HG03045 (cell line): Measurements from ENCODE around the gene PRPF38B.
"Not testable (repeated sequence)": the region's sequence is repeated elsewhere in the genome, so short reads cannot be mapped to it uniquely, and the experiment has no call there.

Experiments used
- ATAC-seq: cut with Tn5 transposase; IDR thresholded peaks from one replicate; pipeline ENCODE4 v1.9.1; 2021; ENCODE audit warnings: mild to moderate bottlenecking, moderate library complexity; ENCODE audit not compliant: unreplicated experiment

The PRPF38B gene, protein sequence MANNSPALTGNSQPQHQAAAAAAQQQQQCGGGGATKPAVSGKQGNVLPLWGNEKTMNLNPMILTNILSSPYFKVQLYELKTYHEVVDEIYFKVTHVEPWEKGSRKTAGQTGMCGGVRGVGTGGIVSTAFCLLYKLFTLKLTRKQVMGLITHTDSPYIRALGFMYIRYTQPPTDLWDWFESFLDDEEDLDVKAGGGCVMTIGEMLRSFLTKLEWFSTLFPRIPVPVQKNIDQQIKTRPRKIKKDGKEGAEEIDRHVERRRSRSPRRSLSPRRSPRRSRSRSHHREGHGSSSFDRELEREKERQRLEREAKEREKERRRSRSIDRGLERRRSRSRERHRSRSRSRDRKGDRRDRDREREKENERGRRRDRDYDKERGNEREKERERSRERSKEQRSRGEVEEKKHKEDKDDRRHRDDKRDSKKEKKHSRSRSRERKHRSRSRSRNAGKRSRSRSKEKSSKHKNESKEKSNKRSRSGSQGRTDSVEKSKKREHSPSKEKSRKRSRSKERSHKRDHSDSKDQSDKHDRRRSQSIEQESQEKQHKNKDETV

DNA sequence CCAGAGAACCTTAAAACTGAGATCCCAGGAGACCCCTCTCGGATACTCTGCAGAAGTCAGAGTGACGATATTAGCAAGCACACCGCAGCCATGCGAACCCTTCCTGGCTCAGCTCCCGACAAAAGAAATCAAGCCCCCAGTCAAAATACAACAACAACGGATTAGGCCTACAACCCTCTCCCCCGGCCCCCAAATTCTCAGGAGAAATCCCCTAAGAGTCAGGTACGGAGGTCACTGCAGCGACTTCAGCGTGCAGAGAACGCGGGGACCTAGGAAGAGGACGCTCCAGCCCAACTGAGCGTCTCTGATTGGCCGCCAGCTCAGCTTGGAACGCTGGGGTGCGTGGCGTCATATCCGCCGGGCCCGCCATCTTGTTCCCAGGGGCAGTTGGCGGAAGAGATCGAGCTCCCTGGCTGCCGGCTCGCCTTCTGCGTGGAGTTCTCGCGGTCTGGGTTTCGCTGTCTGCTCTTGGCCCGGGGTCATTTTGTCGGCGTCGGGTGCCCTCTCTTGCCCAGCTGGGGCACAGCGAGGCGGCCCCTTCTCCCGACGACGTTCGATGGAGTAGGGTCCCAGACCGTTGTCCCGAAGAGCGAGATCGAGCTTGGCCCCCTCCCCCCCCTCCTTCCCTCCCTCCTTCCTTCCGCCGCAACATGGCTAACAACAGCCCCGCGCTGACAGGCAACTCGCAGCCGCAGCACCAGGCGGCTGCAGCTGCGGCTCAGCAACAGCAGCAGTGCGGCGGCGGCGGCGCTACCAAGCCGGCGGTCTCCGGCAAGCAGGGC is at the start of gene PRPF38B:
Gene PRPF38B (plus strand): TSS at position 369 of the 782 bp plus-strand sequence. CDS start 282 bp downstream, at position 651.
- ATAC-seq, result peak; percentile 93

DNA sequence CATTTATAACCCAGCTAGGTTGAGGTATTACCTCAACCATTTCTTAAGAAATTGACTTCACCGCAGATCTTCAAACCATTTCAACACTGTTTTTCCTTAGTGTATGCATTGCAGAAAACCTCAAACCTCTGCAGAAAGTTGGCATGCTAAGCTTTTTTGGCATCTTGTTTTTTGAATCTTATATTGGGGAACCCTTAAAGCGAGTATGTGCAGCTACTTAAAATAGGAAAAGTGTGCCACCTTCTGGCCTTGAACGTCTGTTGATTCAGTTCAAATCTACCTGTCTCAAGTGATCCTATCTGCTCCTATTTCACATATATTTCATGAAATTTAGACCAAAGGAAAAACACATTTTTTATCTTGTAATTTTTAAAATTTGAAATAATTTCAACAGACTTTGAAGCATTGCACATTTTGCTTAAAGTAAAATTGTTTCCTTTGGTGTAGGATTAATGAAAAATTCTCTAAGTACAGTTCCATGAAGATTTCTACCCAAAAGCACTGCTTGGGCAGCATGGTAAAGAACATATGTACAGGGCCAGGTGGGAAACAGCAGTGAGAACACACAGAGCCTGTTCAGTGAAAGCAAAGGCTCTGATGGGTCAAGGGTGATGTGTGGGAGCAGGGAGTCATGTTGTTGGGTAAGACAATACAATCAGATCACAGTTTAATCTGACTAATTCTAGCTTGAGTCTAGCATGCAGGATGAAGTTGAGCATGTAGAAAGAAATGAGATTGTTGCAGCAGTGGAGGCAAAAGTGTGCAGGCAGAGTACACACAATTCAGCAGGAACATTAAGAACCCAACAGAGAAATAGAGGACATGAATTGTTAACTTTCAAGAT is 48.4 kb upstream of the PRPF38B start:
- ATAC-seq, result no peak

DNA sequence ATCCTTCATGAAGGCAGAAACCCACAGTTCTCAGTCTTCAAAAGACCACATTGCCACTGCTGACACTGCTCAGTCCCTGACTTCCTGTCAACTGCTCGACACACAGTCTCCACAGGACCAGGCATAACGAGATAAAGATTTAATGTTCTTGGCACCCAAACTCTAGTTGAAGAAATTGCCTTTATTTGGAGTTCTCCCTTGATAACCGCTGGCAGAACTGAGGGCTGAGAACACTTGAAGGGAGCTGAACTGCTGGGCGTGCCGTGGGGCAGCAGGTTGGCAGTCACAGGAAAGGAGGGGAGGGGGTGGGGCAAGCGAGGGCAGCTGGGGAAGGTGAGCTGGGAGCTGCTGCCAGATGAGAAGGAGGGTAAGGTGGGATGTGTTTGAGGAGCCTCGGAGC is 47.1 kb upstream of the PRPF38B start:
- no peak for ATAC-seq

DNA sequence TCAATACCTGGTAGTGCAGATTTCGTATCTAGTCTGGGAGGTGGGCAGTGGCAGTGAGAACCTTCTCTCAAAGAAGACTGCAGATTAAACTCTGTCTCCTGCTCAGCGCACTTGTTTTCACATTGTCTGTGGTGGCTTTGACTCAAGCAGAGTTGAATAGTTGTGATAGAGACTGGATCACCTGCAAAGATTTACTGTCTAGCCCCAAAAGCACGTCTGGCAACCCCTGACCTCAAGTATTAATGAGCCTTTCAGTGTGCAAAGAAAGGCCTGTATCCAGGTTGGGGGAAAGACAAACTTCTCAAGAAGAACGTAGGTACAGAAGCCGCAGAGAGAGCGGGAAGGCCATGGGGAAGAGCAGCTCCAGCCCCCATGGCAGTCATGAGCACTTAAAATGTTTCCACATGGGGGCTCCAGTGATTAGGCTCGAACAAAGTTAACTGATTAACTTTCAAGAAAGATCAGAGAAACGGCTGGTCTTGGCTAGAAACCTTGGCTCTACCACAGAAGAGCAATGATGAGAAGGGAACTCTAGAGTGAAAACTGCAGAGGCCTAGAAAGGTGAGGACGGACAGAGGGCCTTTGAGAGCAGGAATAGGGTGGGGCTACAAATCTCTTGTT is 46.4 kb upstream of the PRPF38B start:
- no peak for ATAC-seq

DNA sequence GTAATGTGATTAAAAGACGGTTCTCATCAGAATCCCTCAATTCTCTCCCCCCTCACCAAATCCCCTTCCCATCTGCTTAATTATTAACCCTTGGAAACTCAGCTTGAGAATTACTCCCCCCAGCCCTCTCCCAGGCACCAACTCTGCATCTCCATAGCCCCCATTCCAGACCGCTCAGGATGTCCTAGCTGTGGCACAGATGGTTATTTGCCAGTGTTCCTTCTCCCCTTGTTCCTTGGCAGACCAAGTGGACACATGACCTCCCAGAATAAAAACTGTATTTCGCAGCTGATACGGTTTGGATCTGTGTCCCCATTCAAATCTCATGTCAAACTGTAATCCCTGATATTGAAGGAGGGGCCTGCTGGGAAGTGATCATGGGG is 45.9 kb upstream of the PRPF38B start:
- no peak for ATAC-seq

DNA sequence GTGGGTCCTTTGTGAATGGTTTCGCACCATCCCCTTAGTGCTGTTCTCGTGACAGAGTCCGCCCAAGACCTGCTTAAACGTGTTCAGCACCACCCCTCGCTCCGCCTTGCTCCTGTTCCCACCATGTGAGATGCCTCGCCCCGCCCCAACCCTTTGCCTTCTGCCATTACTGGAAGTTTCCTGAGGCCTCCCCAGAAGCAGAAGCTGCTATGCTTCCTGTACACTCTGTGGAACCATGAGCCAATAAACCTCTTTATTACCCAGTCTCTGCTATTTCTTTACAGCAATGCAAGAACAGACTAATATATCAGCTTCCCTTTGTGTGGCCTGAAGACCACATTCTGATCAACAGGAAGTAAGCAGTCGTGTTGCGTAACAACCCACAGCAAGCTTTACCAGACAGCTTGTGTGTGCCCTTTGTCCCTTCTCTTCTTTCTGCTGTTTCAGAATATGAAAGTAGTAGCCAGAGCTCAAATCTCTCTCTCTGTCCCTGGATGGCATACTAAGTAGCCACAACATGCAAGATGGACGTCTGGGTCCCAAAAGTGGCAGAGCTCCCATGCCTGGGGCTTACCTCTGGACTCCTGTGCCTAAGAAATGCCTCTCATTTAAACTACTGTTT is 45.4 kb upstream of the PRPF38B start:
- ATAC-seq, result no peak

DNA sequence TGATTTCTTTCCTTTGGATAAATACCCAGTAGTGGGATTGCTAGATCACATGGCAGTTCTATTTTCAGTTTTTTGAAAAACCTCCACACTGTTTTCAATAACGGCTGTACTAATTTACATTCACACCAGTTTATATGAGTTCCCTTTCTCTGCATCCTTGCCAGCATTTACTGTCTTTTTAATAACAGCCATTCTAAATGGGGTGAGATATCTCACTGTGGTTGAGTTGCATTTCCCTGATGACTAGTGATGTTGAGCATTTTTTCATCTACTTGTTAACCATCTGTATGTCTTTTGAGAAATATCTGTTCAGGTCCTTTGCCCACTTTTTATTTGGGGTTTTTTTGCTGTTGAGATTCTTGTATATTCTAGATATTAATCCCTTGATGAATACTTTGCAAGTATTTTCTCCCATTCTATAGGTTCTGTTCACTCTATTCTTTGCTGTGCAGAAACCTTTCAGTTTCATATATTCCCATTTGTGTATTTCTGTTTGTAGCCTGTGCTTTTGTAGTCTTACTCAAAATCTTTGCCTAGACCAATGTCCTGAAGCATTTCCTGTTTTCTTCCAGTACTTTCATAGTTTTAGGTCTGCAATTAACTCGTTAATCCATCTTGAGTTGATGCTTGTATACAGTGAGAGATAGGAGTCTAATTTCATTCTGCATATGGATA is 38.5 kb upstream of the PRPF38B start:
- ATAC-seq, result no peak

DNA sequence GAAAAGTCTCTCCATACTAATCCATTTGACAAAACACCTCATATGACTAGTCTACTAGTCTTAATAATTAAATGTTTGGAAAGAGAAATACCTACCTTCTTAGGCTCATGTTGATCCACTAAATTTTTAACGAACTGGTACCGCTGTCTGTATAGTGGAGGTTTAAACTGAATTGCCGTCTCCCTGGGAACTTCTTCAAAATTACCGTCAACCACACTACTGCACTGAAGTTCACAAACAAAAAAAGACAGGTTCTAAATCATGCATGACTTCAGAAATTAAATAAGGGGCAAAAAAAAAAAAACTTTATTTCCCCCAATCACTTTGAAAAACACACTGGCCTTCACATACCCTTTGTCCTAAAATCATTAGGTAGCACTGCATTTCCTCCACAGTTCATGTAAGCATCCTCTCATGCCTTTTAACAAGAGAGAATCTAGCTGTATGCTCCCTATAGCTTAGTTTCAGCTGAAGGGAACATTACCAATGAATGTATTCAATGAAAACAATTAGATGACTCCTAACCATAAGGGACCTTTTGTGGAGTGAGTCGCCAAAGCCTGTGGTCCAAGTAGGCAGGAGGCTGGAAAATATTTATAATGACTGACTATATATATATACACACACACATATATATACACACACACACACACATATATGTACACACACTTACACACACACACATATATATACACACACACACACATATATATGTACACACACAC is 34.6 kb upstream of the PRPF38B start:
- no peak for ATAC-seq

DNA sequence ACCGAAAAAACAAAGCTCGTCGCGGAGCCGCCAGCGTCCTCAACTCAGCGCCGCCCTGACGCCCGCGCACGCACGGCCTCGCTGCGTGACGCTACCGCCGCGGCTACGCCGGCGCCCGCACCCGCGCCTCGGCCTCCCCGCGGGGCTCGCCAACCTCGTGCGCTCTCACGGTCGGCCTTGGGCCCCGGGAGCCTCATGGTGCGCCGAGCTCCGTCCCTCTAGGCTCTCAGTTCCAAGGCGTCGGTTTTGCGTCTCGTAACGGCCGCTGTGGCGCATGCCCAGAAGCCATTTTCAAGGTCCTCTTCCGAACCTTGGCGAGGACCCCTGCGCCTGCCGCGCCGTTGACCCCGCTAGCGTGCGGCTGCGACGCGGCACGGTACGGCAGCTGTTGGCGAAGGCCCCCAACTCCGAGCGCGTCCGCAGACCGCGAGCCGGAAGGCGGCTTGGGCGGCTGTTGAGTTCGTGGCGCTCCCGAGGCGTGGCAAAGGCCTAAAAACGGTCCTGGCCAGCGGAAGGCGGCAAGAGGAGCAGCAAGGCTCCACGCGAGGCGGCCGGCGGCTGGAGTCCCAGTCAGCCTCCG is 31.0 kb upstream of the PRPF38B start, which contains the start of gene HENMT1:
Gene HENMT1 (minus strand): TSS at position 64 of the 580 bp plus-strand sequence. CDS start 1,209 bp downstream, outside the sequence.
- ATAC-seq, result peak; percentile 87

DNA sequence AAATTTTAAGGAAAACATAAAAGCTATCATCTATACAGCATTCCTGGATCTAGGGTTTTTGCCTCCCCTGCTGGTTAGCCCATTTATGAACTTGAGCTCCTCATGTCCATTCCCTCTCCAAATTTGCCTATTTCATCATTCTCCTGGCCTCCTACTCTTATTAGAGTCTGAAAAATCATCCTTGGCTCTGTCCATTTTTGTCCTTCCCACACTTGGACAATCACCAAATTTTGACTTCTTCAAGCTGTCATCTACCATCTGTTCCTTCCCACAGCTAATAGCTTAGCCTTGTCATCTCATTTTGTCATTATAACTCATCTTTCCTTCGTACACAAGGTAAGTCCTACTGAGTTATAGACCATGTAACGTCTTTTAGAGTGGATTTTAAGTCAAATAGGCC is 29.0 kb upstream of the PRPF38B start:
- no peak for ATAC-seq

DNA sequence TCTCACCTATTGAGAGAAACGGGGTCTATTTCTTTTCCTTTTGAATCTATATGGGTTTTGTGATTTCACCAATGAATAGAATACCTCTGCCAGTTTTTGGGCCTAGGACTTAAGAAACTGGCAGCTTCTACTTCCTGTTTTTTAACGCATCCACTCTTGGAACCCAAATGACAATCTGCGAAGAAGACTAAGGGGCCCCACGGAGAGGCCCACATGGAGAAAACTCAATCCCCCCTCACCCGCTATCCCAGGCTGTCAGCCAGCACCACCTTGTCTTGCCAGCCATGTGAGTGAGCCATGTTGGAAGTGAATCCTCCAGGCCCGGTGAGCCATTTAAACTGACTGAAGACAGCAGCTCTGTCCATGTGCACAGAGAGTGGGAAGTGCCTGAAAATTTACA is 27.6 kb upstream of the PRPF38B start:
- no peak for ATAC-seq

DNA sequence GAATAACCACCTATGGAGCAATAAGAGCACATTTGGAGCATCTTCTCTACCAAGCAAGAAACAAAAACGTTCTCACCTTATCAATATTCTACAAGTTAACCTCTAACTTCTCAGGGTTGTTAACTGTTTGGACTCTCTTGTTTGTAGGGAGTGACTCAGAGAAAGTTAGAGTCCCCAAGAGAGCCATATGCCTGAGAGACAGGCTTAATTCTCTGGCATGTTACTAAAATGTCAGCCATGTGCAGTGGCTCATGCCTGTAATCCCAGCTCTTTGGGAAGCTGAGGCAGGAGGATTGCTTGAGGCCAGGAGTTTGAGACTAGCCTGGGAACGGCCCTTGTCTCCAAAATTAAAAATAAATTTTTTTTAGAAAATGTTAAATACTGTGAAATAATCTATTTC is 27.0 kb upstream of the PRPF38B start:
- ATAC-seq, result no peak

DNA sequence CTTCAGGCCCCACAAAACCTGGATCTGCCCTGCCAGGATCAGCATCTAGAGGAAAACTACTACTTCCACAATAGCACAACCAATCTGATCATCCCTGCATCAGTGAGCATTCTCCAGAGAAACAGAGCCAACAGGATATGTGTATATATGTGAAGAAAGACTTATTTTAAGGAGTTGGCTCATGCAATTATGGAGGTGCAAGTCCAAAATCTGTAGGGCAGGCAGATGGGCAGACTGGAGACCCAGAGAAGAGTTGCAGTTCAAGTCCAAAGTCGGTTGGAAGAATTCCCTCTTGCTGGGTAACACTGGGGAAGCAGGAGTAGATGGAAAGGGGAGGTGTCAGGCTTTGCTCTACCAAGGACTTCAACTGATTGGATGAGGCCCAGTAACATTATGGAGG is 26.3 kb upstream of the PRPF38B start:
- no peak for ATAC-seq

DNA sequence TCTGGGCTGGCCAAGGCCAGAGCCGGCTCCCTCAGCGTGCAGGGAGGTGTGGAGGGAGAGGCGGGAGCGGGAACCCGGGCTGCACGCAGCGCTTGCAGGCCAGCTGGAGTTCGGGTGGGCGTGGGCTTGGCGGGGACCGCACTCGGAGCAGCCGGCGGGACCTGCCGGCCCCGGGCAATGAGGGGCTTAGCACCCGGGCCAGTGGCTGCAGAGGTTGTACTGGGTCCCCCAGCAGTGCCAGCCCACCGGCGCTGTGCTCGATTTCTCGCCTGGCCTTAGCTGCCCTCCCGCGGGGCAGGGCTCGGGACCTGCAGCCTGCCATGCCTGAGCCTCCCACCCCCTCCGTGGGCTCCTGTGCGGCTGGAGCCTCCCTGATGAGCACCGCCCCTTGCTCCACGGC is 24.7 kb upstream of the PRPF38B start:
- not testable (repeated sequence) for ATAC-seq

DNA sequence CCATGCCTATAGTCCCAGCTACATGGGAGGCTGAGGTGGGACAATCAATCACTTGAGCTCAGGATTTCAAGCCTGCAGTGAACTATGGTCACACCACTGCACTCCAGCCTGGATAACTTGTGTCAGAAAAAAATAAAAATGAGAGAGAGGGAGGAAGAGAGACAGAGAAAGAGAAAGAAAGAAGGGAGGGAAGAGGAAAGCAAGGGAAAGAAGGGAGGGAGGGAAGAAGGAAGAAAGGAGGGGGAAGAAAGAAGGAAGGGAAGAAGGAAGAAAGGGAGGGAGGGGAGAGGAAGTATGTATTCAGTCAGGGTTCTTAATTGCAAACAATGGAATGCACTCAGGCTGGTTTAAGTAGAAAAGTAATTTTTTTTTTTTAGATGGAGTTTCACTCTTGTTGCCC is 23.3 kb upstream of the PRPF38B start:
- no peak for ATAC-seq

DNA sequence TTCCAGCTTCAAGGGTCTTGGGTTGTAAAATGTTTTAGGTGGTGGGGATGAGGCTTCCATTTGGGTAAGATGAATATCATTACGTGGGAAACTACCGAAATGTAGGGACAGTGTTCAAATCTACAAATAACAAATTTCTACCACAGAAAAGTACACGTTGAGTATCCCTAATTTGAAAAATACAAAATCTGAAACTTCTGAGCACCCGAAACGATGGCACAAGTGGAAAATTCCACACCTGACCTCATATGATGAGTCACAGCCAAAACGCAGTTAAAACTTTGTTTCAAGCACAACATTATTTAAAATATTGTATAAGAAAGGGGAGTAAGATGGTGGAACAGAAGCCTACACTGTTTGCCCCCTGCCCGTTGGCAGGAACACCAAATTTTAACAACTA is 22.4 kb upstream of the PRPF38B start:
- no peak for ATAC-seq

DNA sequence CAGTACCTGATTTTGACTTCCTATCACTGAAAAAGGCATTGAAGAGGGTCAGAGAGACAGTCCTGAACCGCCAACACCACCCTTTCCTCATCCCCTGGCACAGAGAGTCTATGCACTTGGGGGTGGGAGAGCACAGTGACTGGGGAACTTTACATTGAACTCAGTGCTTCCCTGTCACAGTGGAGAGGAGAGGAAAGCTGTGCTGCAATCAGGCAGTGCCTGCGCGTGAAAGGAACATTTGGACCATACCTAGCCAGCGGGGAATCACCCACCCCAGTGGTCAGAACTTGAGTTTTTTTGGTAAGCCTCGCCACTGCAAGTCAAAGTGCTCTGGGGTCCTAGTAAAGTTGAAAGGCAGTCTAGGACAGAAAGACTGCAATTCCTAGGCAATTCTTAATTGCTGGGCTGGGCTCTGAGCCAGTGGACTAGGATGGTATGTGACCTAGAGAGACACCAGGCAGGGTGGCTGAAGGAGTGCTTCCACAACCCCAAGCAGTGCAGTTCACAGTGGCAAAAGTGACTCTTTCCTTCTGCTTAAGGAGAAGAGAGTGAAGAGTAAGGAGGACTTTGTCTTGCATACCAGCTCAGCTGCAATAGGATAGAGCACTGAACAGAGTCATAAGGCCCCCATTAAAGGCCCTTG is 21.9 kb upstream of the PRPF38B start:
- ATAC-seq, result no peak

DNA sequence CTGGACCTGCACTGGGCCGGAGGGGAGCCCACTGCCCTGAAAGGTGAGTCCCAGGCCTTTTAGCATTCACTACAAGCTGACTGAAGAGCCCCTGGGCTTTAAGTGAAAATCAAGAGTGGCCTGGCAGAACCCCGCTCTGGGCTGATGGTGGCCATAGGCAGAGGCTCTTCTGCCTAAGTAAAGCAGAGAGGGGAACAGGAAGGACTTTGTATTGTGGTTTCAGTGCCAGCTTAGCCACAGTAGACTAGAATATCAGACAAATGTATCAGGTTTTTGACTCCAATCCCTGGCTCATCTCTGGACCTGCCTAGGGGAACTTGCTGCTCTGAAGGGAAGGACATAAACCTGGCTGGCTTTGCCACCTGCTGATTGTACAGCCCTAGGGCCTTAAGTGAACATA is 21.0 kb upstream of the PRPF38B start:
- ATAC-seq, result no peak
